Erythroblast (primary cell): ENCODE data around the gene POU4F1.

Experiments used
- GATA1 ChIP-seq: IDR thresholded peaks from 2 replicates; pipeline ENCODE4 v1.6.1; 2011; ENCODE audit warnings: low read depth, mild to moderate bottlenecking, control low read depth, low read length, moderate library complexity
- POLR2A ChIP-seq: IDR thresholded peaks from 2 replicates; pipeline ENCODE4 v1.6.1; 2011; ENCODE audit warnings: mild to moderate bottlenecking, low read length

- TF ChIP-seq POLR2A (no peak), GATA1 (no peak)
Measured at GRCh38 chr13:78636495-78636894, 33.1 kb upstream of the POU4F1 start.
